HCT116 (cell line): Measurements from ENCODE around the gene SPRED1. TPM values are rescaled to one million over a fixed set of nuclear protein-coding genes. Genes with fewer than 3 reads are reported as not detected.
"Not testable (repeated sequence)": the region's sequence is repeated elsewhere in the genome, so short reads cannot be mapped to it uniquely, and the experiment has no call there.

Source experiments
- ATAC-seq: fragments of 200-7000 bp; cut with Tn5 transposase; 2 replicates; pipeline ENCODE4 v1.9.1; 2020; ENCODE audit warnings: mild to moderate bottlenecking, moderate library complexity
- BruUV-seq: library from RNA; stranded (reverse); fragments of 400-500 nt; replicated peaks from 2 replicates; lab custom pipeline; 2021; lab: Mats Ljungman, UMichigan
- CTCF ChIA-PET: fragments of 300-600 bp; sonication (Branson Sonifier 250); formaldehyde crosslinking; loops from one replicate; lab custom pipeline; 2021; ENCODE audit warnings: antibody characterized with exemption; lab: Charles Lee
- POLR2A ChIA-PET: fragments of 300-600, 350-600 bp; sonication (Branson Sonifier 250); formaldehyde crosslinking; loops from one replicate; lab custom pipeline; 2021; ENCODE audit warnings: antibody characterized with exemption; lab: Charles Lee
- RAD21 ChIA-PET, 2 experiments: fragments of 300-600 bp; sonication (Branson Sonifier 250); formaldehyde crosslinking; loops; one replicate each; lab custom pipeline; 2023; ENCODE audit warnings: low total read pairs in 2 of 2; ENCODE audit not compliant: uncharacterized antibody in 2 of 2, unreplicated experiment in 2 of 2, low non-redundant PET in 1 of 2; lab: Charles Lee
- DNase-seq: peaks from one replicate; pipeline ENCODE4 v3.0.0-alpha.2; 2010; ENCODE audit warnings: low read depth, low spot score
- H2AFZ ChIP-seq: fragments of 200-600 bp; shearing (Covaris generic), sonication (generic); 2 replicates; pipeline ENCODE4 v1.6.1; 2017; ENCODE audit warnings: low read depth, mixed run types, mixed read lengths, antibody characterized with exemption, low read length; ENCODE audit not compliant: poor library complexity, severe bottlenecking
- H3K27ac ChIP-seq: 2 replicates; pipeline ENCODE4 v1.5.1; 2012; ENCODE audit warnings: low read depth, low read length
- H3K27me3 ChIP-seq: fragments of 200-600 bp; sonication (generic); 2 replicates; pipeline ENCODE4 v1.6.1; 2016; ENCODE audit warnings: mixed run types, low read length, mixed read lengths; ENCODE audit not compliant: insufficient read depth
- H3K36me3 ChIP-seq, 2 experiments: fragments of 200-500 bp in 1 of 2; fragments of 200-600 bp in 1 of 2; sonication (Bioruptor generic) in 1 of 2; sonication (generic) in 1 of 2; 2 replicates each; pipeline versions ENCODE4 v1.5.1 to v1.6.1; 2014 to 2016; ENCODE audit warnings: low read length in 2 of 2, inconsistent platforms in 1 of 2, mixed read lengths in 1 of 2, mixed run types in 1 of 2; ENCODE audit not compliant: insufficient read depth in 2 of 2, control insufficient read depth in 1 of 2
- H3K4me1 ChIP-seq, 2 experiments: fragments of 200-600 bp in 1 of 2; sonication (generic) in 1 of 2; 2 replicates each; pipeline versions ENCODE4 v1.5.1 to v1.6.1; 2012 to 2017; ENCODE audit warnings: low read length in 2 of 2, inconsistent platforms in 1 of 2, mild to moderate bottlenecking in 1 of 2, mixed read lengths in 1 of 2, mixed run types in 1 of 2, moderate library complexity in 1 of 2; ENCODE audit not compliant: insufficient read depth in 2 of 2, control insufficient read depth in 1 of 2
- H3K4me2 ChIP-seq: fragments of 200-600 bp; sonication (generic); 2 replicates; pipeline ENCODE4 v1.6.1; 2017; ENCODE audit warnings: mixed run types, low read length, mixed read lengths
- H3K4me3 ChIP-seq, 2 experiments: fragments of 200-600 bp in 1 of 2; sonication (generic) in 1 of 2; replicated peaks in 1 of 2; 2 replicates each; pipeline ENCODE4 v1.5.1; 2011 to 2016; ENCODE audit warnings: low read length in 2 of 2, control low read depth in 1 of 2, low read depth in 1 of 2, mild to moderate bottlenecking in 1 of 2, mixed read lengths in 1 of 2, mixed run types in 1 of 2
- H3K79me2 ChIP-seq: fragments of 200-600 bp; sonication (generic); 2 replicates; pipeline ENCODE4 v1.6.1; 2017; ENCODE audit warnings: mild to moderate bottlenecking, mixed run types, low read length, moderate library complexity, mixed read lengths; ENCODE audit not compliant: insufficient read depth
- H3K9ac ChIP-seq: fragments of 200-600 bp; sonication (generic); 2 replicates; pipeline ENCODE4 v1.6.1; 2016; ENCODE audit warnings: low read length, mixed read lengths
- H3K9me2 ChIP-seq: fragments of 200-600 bp; sonication (generic), shearing (Covaris generic); 2 replicates; pipeline ENCODE4 v1.6.1; 2017; ENCODE audit warnings: mixed run types, mild to moderate bottlenecking, moderate library complexity; ENCODE audit not compliant: insufficient read depth
- H3K9me3 ChIP-seq, 2 experiments: fragments of 200-500 bp in 1 of 2; fragments of 200-600 bp in 1 of 2; sonication (Bioruptor generic) in 1 of 2; sonication (generic) in 1 of 2; 2 replicates each; pipeline ENCODE4 v1.6.1; 2014 to 2017; ENCODE audit warnings: low read length in 2 of 2, mixed read lengths in 2 of 2, inconsistent platforms in 1 of 2, low read depth in 1 of 2, mild to moderate bottlenecking in 1 of 2, mixed run types in 1 of 2, moderate library complexity in 1 of 2; ENCODE audit not compliant: control insufficient read depth in 1 of 2, insufficient read depth in 1 of 2
- H4K20me1 ChIP-seq: fragments of 200-600 bp; sonication (generic), shearing (Covaris generic); 2 replicates; pipeline ENCODE4 v1.6.1; 2017; ENCODE audit warnings: mixed run types, mild to moderate bottlenecking, moderate library complexity; ENCODE audit not compliant: insufficient read depth
- CBX3 ChIP-seq: IDR thresholded peaks from 2 replicates; pipeline ENCODE4 v1.6.1; 2012; ENCODE audit warnings: low read depth
- CTCF ChIP-seq, 3 experiments: fragments of 200-600 bp in 1 of 3; sonication (generic) in 1 of 3; IDR thresholded peaks in 2 of 3; conservative IDR thresholded peaks in 1 of 3; 2 replicates each; pipeline ENCODE4 v1.5.1; 2012 to 2017; ENCODE audit warnings: low read depth in 2 of 3, low read length in 2 of 3, antibody characterized with exemption in 1 of 3, borderline replicate concordance in 1 of 3, control low read depth in 1 of 3, mild to moderate bottlenecking in 1 of 3, mixed read lengths in 1 of 3, mixed run types in 1 of 3, moderate library complexity in 1 of 3; ENCODE audit not compliant: insufficient read depth in 1 of 3
- JUND ChIP-seq: IDR thresholded peaks from 2 replicates; pipeline ENCODE4 v1.6.1; 2012
- MAX ChIP-seq: IDR thresholded peaks from 2 replicates; pipeline ENCODE4 v1.6.1; 2012
- POLR2A ChIP-seq: IDR thresholded peaks from 2 replicates; pipeline ENCODE4 v1.7.0; 2011; ENCODE audit warnings: borderline replicate concordance; ENCODE audit not compliant: insufficient read depth, insufficient read length; ENCODE audit errors: extremely low read depth
- POLR2AphosphoS5 ChIP-seq: IDR thresholded peaks from 2 replicates; pipeline ENCODE4 v1.6.1; 2011; ENCODE audit warnings: mild to moderate bottlenecking, low read depth, low read length, moderate library complexity
- SIN3A ChIP-seq: IDR thresholded peaks from 2 replicates; pipeline ENCODE4 v1.6.1; 2012; ENCODE audit warnings: low read depth
- SP1 ChIP-seq: IDR thresholded peaks from 2 replicates; pipeline ENCODE4 v1.6.1; 2012; ENCODE audit warnings: low read depth
- SRF ChIP-seq: IDR thresholded peaks from 2 replicates; pipeline ENCODE4 v1.6.1; 2012; ENCODE audit warnings: low read depth
- ZBTB33 ChIP-seq: IDR thresholded peaks from 2 replicates; pipeline ENCODE4 v1.6.1; 2011; ENCODE audit warnings: mild to moderate bottlenecking, low read length, moderate library complexity; ENCODE audit not compliant: insufficient replicate concordance; ENCODE audit errors: extremely low read depth
- intact Hi-C: fragments of 100-400 bp; cut with micrococcal nuclease; formaldehyde crosslinking; loops from 2 replicates; pipeline ENCODE4 v1.10.0; 2022
- total RNA-seq: library from RNA; stranded (reverse); gene quantifications from one replicate; pipeline ENCODE4 v1.2.1, GENCODE V29; 2021; ENCODE audit not compliant: unreplicated experiment

Gene SPRED1
- total RNA-seq, 1 experiment from 2014 or later: 24.7 TPM

GRCh38 chr15:38271895-38272294, 19.3 kb downstream of the SPRED1 start:
- Histone ChIP-seq H3K9me2 (no peaks in the 10 kb centered on the region), H3K4me1 (no peaks in the 10 kb centered on the region), H3K4me2 (no peak overlapping the region), H3K27ac (no peak overlapping the region), H2AFZ (no peak overlapping the region), H3K4me3 (no peak overlapping the region), H3K27me3 (no peaks in the 10 kb centered on the region), H3K79me2 (peaks cover 98% of the 10 kb centered on the region), H3K9me3 (no peaks in the 10 kb centered on the region), H4K20me1 (peaks cover 11% of the 10 kb centered on the region; the same call in 1 of the 2 replicates), H3K9ac (no peak overlapping the region), H3K36me3 (no peaks in the 10 kb centered on the region)
- DNase-seq (no peak), ATAC-seq (no peak)
- ChIA-PET CTCF (no interaction called here), RAD21 (no interaction called here), POLR2A (no interaction called here)
- TF ChIP-seq SRF: no peak
- TF ChIP-seq POLR2A: no peak
- BruUV-seq: no TSS peak
- intact Hi-C loops: no loop called here

GRCh38 chr15:38272431-38272830, 19.8 kb downstream of the SPRED1 start:
- H3K9ac ChIP-seq, H3K4me1 ChIP-seq, H3K27ac ChIP-seq, H3K4me2 ChIP-seq, H3K9me3 ChIP-seq, H2AFZ ChIP-seq, H3K4me3 ChIP-seq, intact Hi-C loops, H4K20me1 ChIP-seq, H3K27me3 ChIP-seq, BruUV-seq, H3K9me2 ChIP-seq, ATAC-seq, CTCF ChIA-PET, RAD21 ChIA-PET, H3K36me3 ChIP-seq, DNase-seq: not testable (repeated sequence)
- POLR2A ChIA-PET: interaction anchor here (1.2 kb wide), 1 partner anchor 20 kb away, joined by 3 read pairs; the partner anchor contains the start of gene SPRED1
- H3K79me2 ChIP-seq: peaks cover 98% of the 10 kb centered on the region

- H3K9me3 ChIP-seq: no peaks in the 10 kb centered on the region
- peaks cover 7% of the 10 kb centered on the region; the same call in 1 of the 2 replicates for H4K20me1 ChIP-seq
- BruUV-seq: no TSS peak
- no peak overlapping the region for H3K27ac ChIP-seq
- peaks cover 98% of the 10 kb centered on the region for H3K79me2 ChIP-seq
- ATAC-seq: no peak
- ChIA-PET CTCF (no interaction called here), RAD21 (no interaction called here), POLR2A (no interaction called here)
- no peak overlapping the region for H3K4me2 ChIP-seq
- DNase-seq: no peak
- no peak overlapping the region for H3K4me3 ChIP-seq
- H3K9ac ChIP-seq: no peak overlapping the region
- H3K4me1 ChIP-seq: no peaks in the 10 kb centered on the region
- H3K36me3 ChIP-seq: no peaks in the 10 kb centered on the region
- H3K9me2 ChIP-seq: no peaks in the 10 kb centered on the region
- intact Hi-C loops: no loop called here
- no peaks in the 10 kb centered on the region for H3K27me3 ChIP-seq
- H2AFZ ChIP-seq: no peak overlapping the region
- no peak for TF ChIP-seq JUND
- TF ChIP-seq MAX: no peak
- TF ChIP-seq SP1: no peak
- no peak for TF ChIP-seq SIN3A
- TF ChIP-seq ZBTB33: no peak
- TF ChIP-seq SRF: no peak
- TF ChIP-seq POLR2AphosphoS5: no peak
- no peak for TF ChIP-seq CBX3
- no peak for TF ChIP-seq CTCF (IDR thresholded peaks at IDR 0.05 in 2 of 3, conservative IDR thresholded peaks at IDR 0.05 in 1 of 3; ENCODE audit: borderline replicate concordance in 1 of 3, insufficient read depth in 1 of 3, low read depth in 2 of 3, low read length in 2 of 3)
Measured at GRCh38 chr15:38274135-38274534, 21.5 kb downstream of the SPRED1 start.
